GDM1 (cell line): ENCODE measurements around the gene GH1.
"Not testable (repeated sequence)": the region's sequence is repeated elsewhere in the genome, so short reads cannot be mapped to it uniquely, and the experiment has no call there.

Experiments
- DNase-seq: peaks from one replicate; lab custom pipeline; 2025; lab: John Stamatoyannopoulos, UW

The GH1 gene

GRCh38 chr17:63918789-63919305 lies at the start of gene GH1:
Gene GH1, minus strand, starts transcription at chr17:63918839. Its CDS starts 63 bp downstream, at chr17:63918776.
- not testable (repeated sequence) for DNase-seq

GRCh38 chr17:63967953-63968352 lies 49.3 kb upstream of the GH1 start:
- DNase-seq = no peak

GRCh38 chr17:63966646-63967264 lies 48.1 kb upstream of the GH1 start:
- no peak for DNase-seq

- DNase-seq = no peak
Measured at GRCh38 chr17:63963123-63963522, 44.5 kb upstream of the GH1 start.

- no peak for DNase-seq
Measured at GRCh38 chr17:63962298-63962744, 43.7 kb upstream of the GH1 start.

GRCh38 chr17:63961355-63962212 lies 42.9 kb upstream of the GH1 start:
- DNase-seq = no peak

GRCh38 chr17:63960430-63960829 lies 41.8 kb upstream of the GH1 start:
- DNase-seq = no peak

GRCh38 chr17:63960006-63960405 lies 41.4 kb upstream of the GH1 start:
- DNase-seq = no peak

- no peak for DNase-seq
Measured at GRCh38 chr17:63956296-63956920, 37.8 kb upstream of the GH1 start.

GRCh38 chr17:63955791-63956190 lies 37.2 kb upstream of the GH1 start:
- DNase-seq = no peak

- no peak for DNase-seq
Measured at GRCh38 chr17:63955232-63955631, 36.6 kb upstream of the GH1 start.

GRCh38 chr17:63954402-63955063 lies 35.9 kb upstream of the GH1 start:
- DNase-seq = peak; percentile 65

GRCh38 chr17:63950940-63951907 lies 32.6 kb upstream of the GH1 start:
- no peak for DNase-seq

GRCh38 chr17:63949576-63950250 lies 31.1 kb upstream of the GH1 start:
- DNase-seq = no peak

- DNase-seq = no peak
Measured at GRCh38 chr17:63948521-63948920, 29.9 kb upstream of the GH1 start.

GRCh38 chr17:63947711-63948330 lies 29.2 kb upstream of the GH1 start:
- DNase-seq = no peak

- peak; percentile 35 for DNase-seq
Measured at GRCh38 chr17:63946440-63947363, 28.1 kb upstream of the GH1 start.

GRCh38 chr17:63945784-63946439 lies 27.3 kb upstream of the GH1 start:
- DNase-seq = no peak
